Stimulated activated CD4-positive, alpha-beta T cell treated with anti-CD3 and anti-CD28 coated beads, Interleukin-2, amount 100 ng/mL, for 48 hours (primary cell): Measurements from ENCODE around the gene HIVEP1.
A peak's percentile ranks its signal among the peaks of the same experiment; 100 is the strongest.

Source experiments
- DNase-seq, 2 donors: peaks; one replicate each; pipeline ENCODE4 v3.0.0-alpha.2; 2020

HIVEP1 gene

GRCh38 chr6:12012038-12012557 is at the start of gene HIVEP1:
Gene HIVEP1 (plus strand): TSS chr6:12012312. CDS start chr6:12015629, 3,317 bp downstream.
- DNase-seq, result no peak

GRCh38 chr6:11963756-11964500 is 48.2 kb upstream of the HIVEP1 start:
- no peak for DNase-seq

GRCh38 chr6:11964729-11965335 is 47.3 kb upstream of the HIVEP1 start:
- DNase-seq, result no peak

GRCh38 chr6:11965499-11965898 is 46.6 kb upstream of the HIVEP1 start:
- no peak for DNase-seq

- DNase-seq, result no peak
Observed at GRCh38 chr6:11968241-11968806, 43.8 kb upstream of the HIVEP1 start.

- no peak for DNase-seq
Observed at GRCh38 chr6:11969092-11969491, 43.0 kb upstream of the HIVEP1 start.

GRCh38 chr6:11970114-11970513 is 42.0 kb upstream of the HIVEP1 start:
- no peak for DNase-seq

GRCh38 chr6:11971154-11971553 is 41.0 kb upstream of the HIVEP1 start:
- DNase-seq, result no peak

GRCh38 chr6:11972270-11972669 is 39.8 kb upstream of the HIVEP1 start:
- no peak for DNase-seq

- DNase-seq, result no peak
Observed at GRCh38 chr6:11972806-11973205, 39.3 kb upstream of the HIVEP1 start.

GRCh38 chr6:11973238-11973637 is 38.9 kb upstream of the HIVEP1 start:
- no peak for DNase-seq

GRCh38 chr6:11974089-11974488 is 38.0 kb upstream of the HIVEP1 start:
- no peak for DNase-seq

- peak in 1 of 2 donors; percentile 3 for DNase-seq
Observed at GRCh38 chr6:11975353-11975977, 36.6 kb upstream of the HIVEP1 start.

GRCh38 chr6:11976489-11976888 is 35.6 kb upstream of the HIVEP1 start:
- no peak for DNase-seq

GRCh38 chr6:11977193-11977592 is 34.9 kb upstream of the HIVEP1 start:
- DNase-seq, result no peak

- DNase-seq, result no peak
Observed at GRCh38 chr6:11977738-11978137, 34.4 kb upstream of the HIVEP1 start.

GRCh38 chr6:11978169-11978987 is 33.7 kb upstream of the HIVEP1 start:
- DNase-seq, result no peak

- no peak for DNase-seq
Observed at GRCh38 chr6:11979866-11980265, 32.2 kb upstream of the HIVEP1 start.

- no peak for DNase-seq
Observed at GRCh38 chr6:11983306-11983705, 28.8 kb upstream of the HIVEP1 start.

GRCh38 chr6:11987386-11987785 is 24.7 kb upstream of the HIVEP1 start:
- no peak for DNase-seq

GRCh38 chr6:11989386-11989785 is 22.7 kb upstream of the HIVEP1 start:
- no peak for DNase-seq

- no peak for DNase-seq
Observed at GRCh38 chr6:11992086-11992485, 20.0 kb upstream of the HIVEP1 start.
